Effector memory CD4-positive, alpha-beta T cell (primary cell): Measurements from ENCODE around the gene LIPK.
"Not testable (repeated sequence)": the region's sequence is repeated elsewhere in the genome, so short reads cannot be mapped to it uniquely, and the experiment has no call there.

Source experiments
- DNase-seq, 3 donors: peaks; one replicate each; pipeline ENCODE4 v3.0.0-alpha.2; 2020
- H3K27ac ChIP-seq: 2 replicates; pipeline ENCODE4 v1.7.0; 2013; ENCODE audit warnings: mild to moderate bottlenecking, low read length, moderate library complexity; ENCODE audit not compliant: insufficient read depth, poor library complexity, severe bottlenecking
- H3K27me3 ChIP-seq: replicated peaks from 2 replicates; pipeline ENCODE4 v1.7.0; 2013; ENCODE audit warnings: mild to moderate bottlenecking, low read length; ENCODE audit not compliant: insufficient read depth, control insufficient read depth, poor library complexity, severe bottlenecking
- H3K36me3 ChIP-seq: 2 replicates; pipeline ENCODE4 v1.7.0; 2013; ENCODE audit warnings: mild to moderate bottlenecking, low read length, moderate library complexity; ENCODE audit not compliant: control insufficient read depth, insufficient read depth
- H3K4me1 ChIP-seq: 2 replicates; pipeline ENCODE4 v1.7.0; 2013; ENCODE audit warnings: low read length, mild to moderate bottlenecking; ENCODE audit not compliant: control insufficient read depth, insufficient read depth, poor library complexity, severe bottlenecking
- H3K4me3 ChIP-seq: 2 replicates; pipeline ENCODE4 v1.7.0; 2013; ENCODE audit warnings: low read length, low read depth, mild to moderate bottlenecking; ENCODE audit not compliant: insufficient read depth, poor library complexity, severe bottlenecking
- H3K9me3 ChIP-seq: 2 replicates; pipeline ENCODE4 v1.7.0; 2013; ENCODE audit warnings: mild to moderate bottlenecking, low read length, moderate library complexity; ENCODE audit not compliant: control insufficient read depth
- total RNA-seq, 3 donors: gene quantifications; one replicate each; lab custom pipeline; 2026; lab: John Stamatoyannopoulos, UW

LIPK gene, protein sequence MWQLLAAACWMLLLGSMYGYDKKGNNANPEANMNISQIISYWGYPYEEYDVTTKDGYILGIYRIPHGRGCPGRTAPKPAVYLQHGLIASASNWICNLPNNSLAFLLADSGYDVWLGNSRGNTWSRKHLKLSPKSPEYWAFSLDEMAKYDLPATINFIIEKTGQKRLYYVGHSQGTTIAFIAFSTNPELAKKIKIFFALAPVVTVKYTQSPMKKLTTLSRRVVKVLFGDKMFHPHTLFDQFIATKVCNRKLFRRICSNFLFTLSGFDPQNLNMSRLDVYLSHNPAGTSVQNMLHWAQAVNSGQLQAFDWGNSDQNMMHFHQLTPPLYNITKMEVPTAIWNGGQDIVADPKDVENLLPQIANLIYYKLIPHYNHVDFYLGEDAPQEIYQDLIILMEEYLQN
- 0 reads per million in 3 donors for total RNA-seq

DNA sequence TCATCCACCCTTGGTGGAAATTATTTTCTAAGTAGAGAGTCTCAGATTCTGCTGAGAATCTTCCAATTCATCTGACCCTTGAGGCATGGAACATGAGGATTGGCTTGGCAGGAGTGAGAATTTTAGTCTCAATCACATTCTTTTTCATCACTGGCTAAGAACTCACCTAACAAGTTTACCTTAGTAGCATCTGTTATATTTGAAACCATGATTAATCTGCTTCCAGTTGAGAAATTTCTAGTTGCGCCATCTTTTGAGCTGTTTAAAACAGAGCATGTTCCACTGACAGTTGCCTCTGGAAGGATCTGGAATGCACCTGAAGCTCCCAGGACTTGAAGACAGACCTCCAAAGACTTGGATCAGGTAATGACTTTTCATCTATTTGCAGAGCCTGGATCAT is at the start of gene LIPK:
Gene LIPK, plus strand, starts transcription at position 292 of the 400 bp plus-strand sequence. CDS start 18,295 bp downstream, outside the sequence.
- Histone ChIP-seq H3K4me1 (no peaks in the 10 kb centered on the region), H3K36me3 (no peaks in the 10 kb centered on the region), H3K9me3 (no peaks in the 10 kb centered on the region), H3K4me3 (no peak within 1 kb of the TSS), H3K27me3 (no peaks in the 10 kb centered on the region), H3K27ac (no peak within 1 kb of the TSS)
- no peak for DNase-seq

DNA sequence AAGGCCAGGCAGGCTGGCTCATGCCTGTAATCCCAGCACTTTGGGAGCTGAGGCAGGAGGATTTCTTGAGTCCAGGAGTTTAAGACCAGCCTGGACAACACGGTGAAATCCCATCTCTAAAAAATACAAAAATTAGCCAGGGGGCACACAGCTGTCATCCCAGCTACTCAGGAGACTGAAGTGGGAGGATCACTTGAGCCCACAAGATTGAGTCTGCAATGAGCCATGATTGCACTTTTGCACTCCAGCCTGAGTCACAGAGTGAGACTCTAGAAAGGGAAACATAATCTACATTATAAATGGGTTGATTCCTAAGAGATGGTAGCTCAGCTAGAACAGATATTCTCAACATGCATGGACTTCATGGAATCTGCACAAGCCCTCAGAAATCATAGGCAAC is 48.1 kb upstream of the LIPK start:
- Histone ChIP-seq H3K4me1 (no peaks in the 10 kb centered on the region), H3K27ac (no peak overlapping the region), H3K9me3 (no peaks in the 10 kb centered on the region), H3K4me3 (no peak overlapping the region), H3K27me3 (no peaks in the 10 kb centered on the region), H3K36me3 (no peaks in the 10 kb centered on the region)
- DNase-seq, result no peak

DNA sequence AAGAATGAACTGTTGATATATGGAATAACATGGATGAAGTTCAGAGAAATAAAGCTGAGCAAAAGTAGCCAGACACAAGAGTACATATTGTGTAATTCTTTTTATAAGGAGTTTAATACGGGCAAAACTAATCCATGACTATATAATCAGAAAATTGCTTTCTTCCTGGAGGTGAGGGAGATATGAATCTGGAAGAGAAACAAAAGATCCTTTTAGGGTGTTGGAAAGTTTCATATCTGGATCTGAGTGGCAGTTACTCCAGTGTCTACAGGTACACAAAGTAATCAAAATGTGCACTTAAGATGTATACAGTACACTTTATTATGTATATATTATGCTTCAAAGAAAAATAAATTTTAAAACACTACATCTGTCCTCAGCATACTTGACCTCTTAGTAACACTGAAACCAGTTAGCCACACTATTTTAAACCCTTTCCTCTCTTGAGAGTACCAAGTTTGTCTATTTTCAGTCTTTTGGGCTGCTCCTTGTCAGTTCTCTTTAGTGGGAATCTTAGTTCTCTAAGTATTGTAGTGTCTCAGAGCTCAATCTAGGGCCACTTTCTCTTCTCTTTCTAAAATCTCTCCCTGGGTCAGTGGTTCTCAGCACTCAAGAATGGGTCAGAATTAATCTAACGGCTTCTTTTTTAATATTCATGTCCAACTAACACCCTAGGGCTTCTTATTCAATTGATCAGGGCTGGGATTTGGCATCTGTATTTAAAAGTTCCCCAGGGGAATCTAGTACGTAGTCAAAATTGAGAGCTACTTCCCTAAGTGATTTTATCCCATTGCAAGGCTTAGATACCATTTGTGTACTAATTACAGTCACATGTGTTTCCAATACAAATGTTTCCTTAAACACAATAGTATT is 46.1 kb upstream of the LIPK start:
- Histone ChIP-seq H3K27me3 (no peaks in the 10 kb centered on the region), H3K4me3 (no peak overlapping the region), H3K27ac (no peak overlapping the region), H3K36me3 (no peaks in the 10 kb centered on the region), H3K4me1 (no peaks in the 10 kb centered on the region), H3K9me3 (no peaks in the 10 kb centered on the region)
- DNase-seq, result no peak

DNA sequence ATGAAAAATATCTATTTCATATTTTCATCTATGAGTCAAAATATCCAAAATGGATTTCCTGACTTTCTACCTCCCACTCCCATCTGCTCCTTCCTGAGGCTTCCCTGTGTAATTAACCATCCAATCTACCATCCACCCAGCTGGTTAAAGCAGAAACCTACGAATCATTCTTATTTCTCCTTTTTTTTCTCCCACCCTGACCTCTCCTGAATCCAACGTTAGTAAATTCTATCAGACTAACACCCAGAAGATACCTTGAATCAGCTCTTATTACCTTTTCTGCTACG is 45.5 kb upstream of the LIPK start:
- Histone ChIP-seq H3K9me3 (no peaks in the 10 kb centered on the region), H3K4me3 (no peak overlapping the region), H3K27me3 (no peaks in the 10 kb centered on the region), H3K36me3 (no peaks in the 10 kb centered on the region), H3K27ac (no peak overlapping the region), H3K4me1 (no peaks in the 10 kb centered on the region)
- no peak for DNase-seq

DNA sequence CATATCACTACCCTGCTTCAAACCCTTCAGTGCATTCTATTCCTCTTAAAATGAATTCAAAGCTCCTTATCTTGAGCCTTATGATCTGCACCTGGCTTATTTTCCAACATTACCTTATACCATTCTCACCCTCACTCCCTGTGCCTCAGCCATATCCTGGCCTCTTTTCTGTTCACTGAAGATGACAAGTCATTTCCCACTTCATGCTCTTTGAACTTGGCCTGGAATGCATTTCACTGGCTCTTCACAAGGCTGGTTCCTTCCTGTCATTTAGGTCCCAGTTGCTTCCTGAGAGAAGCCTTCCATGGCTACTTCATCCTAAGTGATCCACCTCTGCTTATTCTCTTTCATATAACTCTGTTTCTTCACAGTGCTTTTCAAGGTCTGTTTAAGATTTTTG is 45.0 kb upstream of the LIPK start:
- H3K4me3 ChIP-seq, result no peak overlapping the region
- no peaks in the 10 kb centered on the region for H3K36me3 ChIP-seq
- no peak for DNase-seq
- no peak overlapping the region for H3K27ac ChIP-seq
- H3K27me3 ChIP-seq, result no peaks in the 10 kb centered on the region
- no peaks in the 10 kb centered on the region for H3K9me3 ChIP-seq
- H3K4me1 ChIP-seq, result no peaks in the 10 kb centered on the region

DNA sequence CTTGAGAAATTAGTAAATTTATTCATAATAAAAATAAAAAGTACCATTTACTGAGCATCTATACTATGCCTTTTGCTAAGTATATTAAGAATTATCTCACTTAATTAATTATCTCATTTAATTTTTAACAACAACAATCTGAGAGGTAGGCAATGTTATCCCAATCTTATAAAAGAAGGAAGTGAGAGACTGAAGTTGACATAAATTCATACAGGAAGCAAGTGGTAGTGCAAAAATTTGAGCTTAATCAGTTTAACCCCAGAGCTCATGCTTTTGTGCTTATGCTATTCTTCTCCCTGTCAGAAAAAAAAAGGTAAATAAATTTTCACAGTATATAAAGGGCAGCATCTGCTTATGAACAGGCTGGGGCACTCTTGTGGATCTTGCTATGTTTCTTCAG is 44.5 kb upstream of the LIPK start:
- DNase-seq, result no peak
- Histone ChIP-seq H3K27ac (no peak overlapping the region), H3K27me3 (no peaks in the 10 kb centered on the region), H3K4me1 (no peaks in the 10 kb centered on the region), H3K4me3 (no peak overlapping the region), H3K9me3 (no peaks in the 10 kb centered on the region), H3K36me3 (no peaks in the 10 kb centered on the region)

DNA sequence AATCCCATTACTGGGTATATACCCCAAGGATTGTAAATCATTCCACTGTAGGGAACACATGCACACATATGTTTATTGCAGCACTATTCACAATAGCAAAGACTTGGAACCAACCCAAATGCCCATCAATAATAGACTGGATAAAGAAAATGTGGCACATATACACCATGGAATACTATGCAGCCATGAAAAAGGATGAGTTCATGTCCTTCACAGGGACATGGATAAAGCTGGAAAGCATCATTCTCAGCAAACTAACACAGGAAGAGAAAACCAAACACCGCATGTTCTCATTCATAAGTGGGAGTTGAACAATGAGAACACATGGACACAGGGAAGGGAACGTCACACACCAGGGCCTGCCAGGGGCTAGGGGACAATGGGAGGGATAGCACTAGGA is 42.9 kb upstream of the LIPK start:
- DNase-seq, H3K27me3 ChIP-seq, H3K4me1 ChIP-seq, H3K9me3 ChIP-seq, H3K4me3 ChIP-seq, H3K36me3 ChIP-seq, H3K27ac ChIP-seq: not testable (repeated sequence)

DNA sequence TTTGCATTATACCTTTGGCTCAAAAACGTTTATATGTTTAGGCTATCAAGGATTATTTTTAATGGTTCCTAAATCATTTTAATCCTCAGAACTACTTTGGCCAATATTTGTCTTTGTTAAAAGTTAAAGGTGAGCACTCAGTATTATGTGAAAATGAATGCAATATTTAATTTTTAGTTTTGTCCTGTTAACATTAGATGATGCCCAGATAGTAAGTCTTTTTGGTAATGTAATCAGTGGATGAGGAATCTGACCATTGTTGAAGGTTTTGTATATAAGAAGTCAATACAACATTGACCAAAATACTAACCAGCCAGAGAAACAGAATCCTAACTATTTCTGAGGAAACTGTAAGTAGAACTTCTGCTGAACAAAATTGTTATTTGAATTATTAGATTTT is 41.9 kb upstream of the LIPK start, which contains the start of gene LIPF:
Gene LIPF, plus strand, starts transcription at position 301 of the 400 bp plus-strand sequence. CDS start 2,856 bp downstream, outside the sequence.
- Histone ChIP-seq H3K4me1 (no peaks in the 10 kb centered on the region), H3K27ac (no peak within 1 kb of the TSS), H3K9me3 (no peaks in the 10 kb centered on the region), H3K27me3 (no peaks in the 10 kb centered on the region), H3K36me3 (no peaks in the 10 kb centered on the region), H3K4me3 (no peak within 1 kb of the TSS)
- DNase-seq, result no peak

DNA sequence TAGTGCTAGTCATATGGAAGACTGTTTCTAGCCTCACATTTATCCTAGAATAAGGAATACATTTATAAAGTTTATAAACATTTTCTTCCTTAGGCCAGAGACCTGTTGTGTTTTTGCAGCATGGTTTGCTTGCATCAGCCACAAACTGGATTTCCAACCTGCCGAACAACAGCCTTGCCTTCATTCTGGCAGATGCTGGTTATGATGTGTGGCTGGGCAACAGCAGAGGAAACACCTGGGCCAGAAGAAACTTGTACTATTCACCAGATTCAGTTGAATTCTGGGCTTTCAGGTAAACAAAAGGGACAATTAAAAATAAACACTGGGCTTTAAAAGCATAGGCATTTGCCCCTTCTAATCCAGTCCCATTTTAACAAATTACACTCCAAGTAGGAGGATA is 37.6 kb upstream of the LIPK start:
- Histone ChIP-seq H3K9me3 (no peaks in the 10 kb centered on the region), H3K27ac (no peak overlapping the region), H3K36me3 (no peaks in the 10 kb centered on the region), H3K4me3 (no peak overlapping the region), H3K4me1 (no peaks in the 10 kb centered on the region), H3K27me3 (no peaks in the 10 kb centered on the region)
- no peak for DNase-seq

DNA sequence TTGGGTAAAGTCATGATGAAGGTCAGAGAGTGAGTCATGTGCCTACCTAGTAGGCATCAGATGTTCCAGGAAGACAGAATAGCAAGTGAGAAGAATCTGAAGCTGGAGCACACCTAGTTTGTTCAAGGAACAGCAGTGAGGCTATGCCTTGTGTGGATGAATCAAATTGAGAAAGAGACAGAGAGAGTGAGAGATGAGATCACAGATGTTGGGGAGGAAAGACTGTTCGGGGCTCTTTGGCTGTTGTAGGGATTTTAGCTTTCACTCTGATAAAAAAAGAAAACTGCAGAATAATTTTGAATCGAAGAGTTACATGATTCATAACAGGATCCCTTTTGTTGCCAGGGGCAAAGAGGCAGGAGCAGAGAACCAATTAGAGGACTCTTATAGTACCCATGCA is 35.6 kb upstream of the LIPK start:
- H3K27ac ChIP-seq, result no peak overlapping the region
- H3K36me3 ChIP-seq, result no peaks in the 10 kb centered on the region
- no peaks in the 10 kb centered on the region for H3K27me3 ChIP-seq
- H3K4me3 ChIP-seq, result no peak overlapping the region
- H3K4me1 ChIP-seq, result no peaks in the 10 kb centered on the region
- H3K9me3 ChIP-seq, result no peaks in the 10 kb centered on the region
- DNase-seq, result no peak
